GM19239 (cell line): Measurements from ENCODE around the gene INSYN2A.

Experiments used
- DNase-seq: peaks from one replicate; pipeline ENCODE4 v3.0.0; 2011; ENCODE audit warnings: low spot score; ENCODE audit not compliant: insufficient read length
- FAIRE-seq: peaks from 2 replicates; lab custom pipeline; 2011; peaks lifted over from hg19 to GRCh38; lab: Jason Lieb, UNC

Gene INSYN2A

DNA sequence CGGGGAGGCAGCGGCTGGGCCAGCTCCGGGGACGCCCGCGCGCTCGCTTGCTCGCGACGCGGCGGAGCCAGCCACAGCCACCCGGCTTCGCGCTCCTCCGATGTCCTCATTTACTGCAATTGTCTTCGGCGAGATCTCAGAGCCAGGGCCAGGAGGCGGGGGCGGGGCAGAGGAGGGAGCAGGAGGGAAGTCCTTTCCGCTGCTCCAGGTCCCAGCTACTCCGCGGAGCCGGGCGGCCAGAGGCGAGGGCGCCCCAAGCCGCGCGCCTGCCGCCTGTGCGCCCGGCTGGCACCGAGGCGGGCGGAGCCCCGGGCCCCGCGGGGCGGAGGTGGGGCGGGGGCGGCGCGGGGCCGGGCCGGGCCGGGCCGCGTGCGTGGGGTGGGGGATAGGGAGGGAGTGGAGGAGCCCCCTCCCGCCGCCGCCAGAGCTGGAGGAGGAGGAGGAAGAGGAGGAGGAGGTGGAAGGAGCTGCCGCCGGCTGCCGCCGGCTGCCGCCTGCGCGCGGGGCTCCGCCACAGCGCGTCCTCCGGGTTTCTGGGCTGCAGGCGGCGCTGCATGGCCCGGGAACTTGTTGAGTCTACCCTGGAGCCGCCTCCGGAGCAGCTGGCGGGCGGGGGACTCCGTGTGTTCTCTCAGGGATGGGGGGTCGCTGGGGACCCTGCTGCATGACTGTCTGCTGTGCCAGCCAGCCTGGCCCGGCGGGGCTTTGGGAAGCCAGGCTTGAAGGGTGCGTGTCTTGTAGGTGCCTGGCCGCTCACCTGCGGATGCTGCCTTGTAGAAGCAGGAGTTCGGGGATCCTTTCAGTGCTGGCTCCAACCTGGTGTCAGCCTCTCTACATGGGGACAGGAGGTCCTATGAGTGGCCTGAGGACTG, at the start of gene INSYN2A:
Gene INSYN2A (minus strand): TSS at position 310 of the 872 bp plus-strand sequence. CDS start 20,196 bp downstream, outside the sequence.
- FAIRE-seq (no peak), DNase-seq (no peak)

DNA sequence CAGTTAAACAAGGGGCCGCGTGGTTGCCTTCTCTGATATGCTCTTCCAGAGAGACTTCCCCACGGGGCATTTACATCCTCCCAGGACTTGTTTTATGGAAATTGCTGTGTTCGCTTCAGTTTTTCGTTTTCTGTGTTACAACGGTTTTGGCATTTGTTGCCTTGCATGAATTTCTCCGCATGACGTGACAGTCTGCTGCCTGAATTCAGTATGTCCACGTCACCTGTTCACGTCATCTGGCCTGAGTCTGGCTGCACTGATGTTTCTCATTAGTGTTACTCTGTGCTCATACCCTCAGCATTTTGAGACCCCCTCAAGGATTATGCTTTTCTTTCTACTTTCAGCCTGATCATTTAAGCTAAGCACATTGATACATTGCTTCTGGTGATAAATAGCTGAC, 49.1 kb upstream of the INSYN2A start:
- FAIRE-seq (no peak), DNase-seq (no peak)

GRCh38 chr10:127243490-127244272, 47.3 kb upstream of the INSYN2A start:
- DNase-seq: no peak
- no peak for FAIRE-seq

DNA sequence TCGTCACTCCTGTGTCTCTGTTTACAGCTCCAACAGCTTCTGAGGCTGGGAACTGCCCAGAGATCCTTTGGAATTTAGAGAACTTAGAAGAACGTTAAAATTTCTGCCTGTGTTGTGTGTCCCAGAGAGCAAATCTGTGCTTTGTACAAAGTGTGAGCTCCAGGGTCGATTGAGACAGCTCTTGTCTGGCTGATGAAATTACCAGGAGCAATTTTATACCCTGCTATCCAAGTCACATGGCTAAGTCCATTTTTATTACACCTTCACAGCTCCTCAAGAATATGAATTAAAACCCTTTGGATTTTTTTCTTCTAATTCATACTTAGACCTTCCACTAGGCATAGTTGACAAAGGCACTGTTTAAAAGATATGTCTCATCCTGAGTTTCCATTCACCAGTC, 46.5 kb upstream of the INSYN2A start:
- DNase-seq: no peak
- no peak for FAIRE-seq

- FAIRE-seq (no peak), DNase-seq (no peak)
Observed at GRCh38 chr10:127236266-127236665, 39.9 kb upstream of the INSYN2A start.

GRCh38 chr10:127234306-127234800, 38.0 kb upstream of the INSYN2A start:
- DNase-seq: no peak
- no peak for FAIRE-seq

- DNase-seq (no peak), FAIRE-seq (no peak)
Observed at GRCh38 chr10:127228195-127228787, 31.9 kb upstream of the INSYN2A start.

GRCh38 chr10:127227663-127228062, 31.3 kb upstream of the INSYN2A start:
- no peak for DNase-seq
- no peak for FAIRE-seq

GRCh38 chr10:127227027-127227426, 30.6 kb upstream of the INSYN2A start:
- FAIRE-seq (no peak), DNase-seq (no peak)

- FAIRE-seq: no peak
Observed at GRCh38 chr10:127221281-127221680, 24.9 kb upstream of the INSYN2A start.

DNA sequence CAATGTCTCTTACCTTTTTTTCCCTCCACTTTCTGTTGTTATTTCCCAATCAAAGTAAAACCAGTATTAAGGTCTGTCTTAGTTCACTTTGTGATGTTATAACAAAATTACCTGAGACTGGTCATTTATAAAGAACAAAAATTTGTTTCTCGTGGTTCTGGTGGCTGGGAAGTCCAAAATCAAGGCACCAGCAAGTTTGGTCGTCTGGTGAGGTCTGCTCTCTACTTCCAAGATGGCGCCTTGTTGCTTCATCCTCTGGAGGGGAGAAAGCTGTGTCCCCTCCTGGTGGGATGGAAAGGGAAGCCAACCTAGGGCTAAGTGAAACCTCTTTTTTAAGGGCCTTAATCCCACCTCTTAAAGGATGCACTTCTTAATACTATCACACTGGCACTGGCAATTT, 22.3 kb upstream of the INSYN2A start:
- FAIRE-seq: no peak
- DNase-seq: no peak

More at GRCh38 chr10:127221281-127221680, 24.9 kb upstream of the INSYN2A start:
- no peak for DNase-seq

GRCh38 chr10:127216786-127217185, 20.4 kb upstream of the INSYN2A start:
- FAIRE-seq (no peak), DNase-seq (no peak)

GRCh38 chr10:127216274-127216673, 19.9 kb upstream of the INSYN2A start:
- DNase-seq: no peak
- no peak for FAIRE-seq

GRCh38 chr10:127215866-127216265, 19.5 kb upstream of the INSYN2A start:
- no peak for DNase-seq
- FAIRE-seq: no peak

DNA sequence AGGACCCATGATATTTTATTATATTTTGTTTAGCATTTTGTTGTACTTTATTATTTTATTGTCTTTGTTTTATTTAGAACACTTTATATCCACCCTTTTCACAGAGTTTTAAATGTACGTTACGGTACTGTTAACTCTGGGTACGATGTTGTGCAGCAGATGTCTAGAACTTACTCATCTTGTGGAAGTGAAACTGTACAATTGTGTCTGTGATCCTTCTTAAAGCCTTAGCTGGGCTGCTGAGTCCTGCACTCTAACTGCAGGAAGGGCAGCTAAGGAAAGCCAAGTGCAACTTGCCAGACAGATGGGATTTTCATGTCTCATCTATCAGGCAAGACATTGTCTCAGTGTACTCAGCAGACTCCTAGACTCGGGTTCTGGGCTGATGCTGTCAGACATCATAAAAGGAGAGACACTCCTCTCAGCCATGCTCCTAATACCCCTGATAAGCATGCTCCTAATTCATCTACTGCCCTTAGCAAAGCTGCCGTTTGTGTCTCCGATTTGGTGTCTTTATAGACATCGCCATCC, 14.6 kb upstream of the INSYN2A start:
- no peak for FAIRE-seq
- no peak for DNase-seq

- no peak for FAIRE-seq
- DNase-seq: no peak
Observed at GRCh38 chr10:127207081-127207480, 10.7 kb upstream of the INSYN2A start.

DNA sequence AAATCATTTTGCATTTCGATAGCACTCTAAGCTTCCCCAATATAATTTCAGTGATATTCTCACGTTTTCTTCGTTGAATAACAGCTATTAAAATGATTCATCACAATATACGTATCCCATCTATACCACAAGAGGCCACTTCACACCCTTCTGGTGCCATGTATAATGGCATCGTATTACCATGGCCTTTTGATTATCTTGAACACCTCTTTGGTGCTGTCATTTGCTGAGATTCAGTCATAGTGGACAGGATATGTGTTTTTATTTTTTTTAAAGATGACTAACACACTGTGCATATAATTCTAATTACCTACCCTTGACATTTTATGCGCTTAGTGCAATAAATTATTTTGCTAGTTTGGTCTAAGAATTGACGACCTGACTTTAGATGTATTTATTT, 6.7 kb upstream of the INSYN2A start:
- FAIRE-seq (no peak), DNase-seq (no peak)

DNA sequence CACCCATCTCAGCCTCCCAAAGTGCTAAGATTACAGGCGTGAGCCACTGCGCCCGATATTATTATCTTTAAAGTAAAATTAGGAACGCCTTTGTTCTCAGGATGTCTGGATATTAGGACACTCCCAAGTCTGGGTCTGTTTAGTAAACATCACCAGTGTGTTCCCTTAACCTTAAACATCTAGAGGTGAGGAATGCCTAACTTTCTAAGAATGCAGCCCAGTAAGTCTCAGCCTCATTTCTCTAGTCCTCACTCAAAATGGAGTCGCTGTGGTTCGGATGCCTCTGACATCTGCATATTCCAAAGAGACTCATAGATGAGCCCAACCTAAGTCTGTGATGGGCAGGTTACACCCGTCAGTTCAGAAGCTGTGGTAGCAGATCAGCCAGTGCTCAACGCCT, 4.3 kb upstream of the INSYN2A start:
- DNase-seq: no peak

DNA sequence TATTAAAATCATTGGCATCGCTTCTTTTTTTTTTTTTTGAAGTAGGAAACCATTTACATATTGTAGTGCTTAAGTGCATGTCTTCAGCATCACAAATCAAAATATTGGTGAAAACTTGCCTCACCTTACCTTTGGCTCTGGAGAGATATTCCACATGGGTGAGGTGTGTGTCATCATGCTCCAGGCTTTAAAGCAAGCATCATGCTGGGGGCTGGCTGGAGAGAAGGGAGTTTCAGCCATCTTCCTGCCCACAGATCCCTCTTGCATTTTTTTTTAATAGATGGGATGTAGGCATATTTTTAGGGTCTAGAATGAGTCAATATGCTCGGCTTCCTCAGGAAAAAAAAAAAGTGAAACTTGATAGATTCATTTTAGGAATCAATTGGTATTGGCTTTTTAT, 2.3 kb upstream of the INSYN2A start:
- FAIRE-seq: no peak
- DNase-seq: no peak

More for the DNA sequence above, 4.3 kb upstream of the INSYN2A start:
- no peak for FAIRE-seq

- DNase-seq: no peak
- FAIRE-seq: no peak
Observed at GRCh38 chr10:127198307-127198706, 1.9 kb upstream of the INSYN2A start.

- no peak for FAIRE-seq
- DNase-seq: no peak
Observed at GRCh38 chr10:127197154-127197432, 702 bp upstream of the INSYN2A start.
